Islet of Langerhans (tissue), 1 donor: ENCODE measurements around the gene PHPT1.

Source experiments
- FAIRE-seq: peaks from one replicate; lab custom pipeline; 2011; peaks lifted over from hg19 to GRCh38; lab: Jason Lieb, UNC

PHPT1 gene

GRCh38 chr9:136889858-136890257 is 40.6 kb downstream of the PHPT1 start:
- FAIRE-seq = no peak

GRCh38 chr9:136890661-136891060 is 41.5 kb downstream of the PHPT1 start:
- no peak for FAIRE-seq

- no peak for FAIRE-seq
Measured at GRCh38 chr9:136896027-136896426, 46.8 kb downstream of the PHPT1 start.

GRCh38 chr9:136898483-136899100 is 49.4 kb downstream of the PHPT1 start:
- no peak for FAIRE-seq

GRCh38 chr9:136899196-136899595 is 50.0 kb downstream of the PHPT1 start:
- FAIRE-seq = no peak

- FAIRE-seq = no peak
Measured at GRCh38 chr9:136900556-136900955, 51.3 kb downstream of the PHPT1 start.
